HepG2 (cell line): ENCODE data around the gene ANKK1. TPM values are rescaled to one million over a fixed set of nuclear protein-coding genes. Genes with fewer than 3 reads are reported as not detected.

Source experiments
- ATAC-seq: fragments of 200-7000 bp; cut with Tn5 transposase; 3 replicates; pipeline ENCODE4 v1.9.1; 2020; ENCODE audit warnings: mild to moderate bottlenecking, moderate library complexity
- BruUV-seq: library from RNA; stranded (reverse); fragments of 400-500 nt; replicated peaks from 2 replicates; lab custom pipeline; 2021; lab: Mats Ljungman, UMichigan
- CTCF ChIA-PET: fragments of 300-600 bp; formaldehyde crosslinking; extraction: SDS; loops from one replicate; lab custom pipeline; 2021; ENCODE audit warnings: low total read pairs, inconsistent platforms, low intra/inter-chr PET ratio; lab: Yijun Ruan, JAX
- POLR2A ChIA-PET: fragments of 350-600 bp; sonication (Branson Sonifier 250); formaldehyde crosslinking; loops from one replicate; lab custom pipeline; 2020; ENCODE audit warnings: antibody characterized with exemption, inconsistent platforms; lab: Yijun Ruan, JAX
- DNase-seq: peaks from one replicate; pipeline ENCODE4 v3.0.0-alpha.2; 2015; ENCODE audit warnings: low spot score
- FAIRE-seq: peaks from 3 replicates; lab custom pipeline; 2011; peaks lifted over from hg19 to GRCh38; lab: Jason Lieb, UNC
- H2AFZ ChIP-seq: one replicate; pipeline ENCODE4 v1.6.1; 2011; ENCODE audit warnings: low read length, inconsistent platforms
- H3K27ac ChIP-seq: fragments of 300-600 bp; 3 replicates; pipeline ENCODE4 v1.8.0; 2011; ENCODE audit warnings: mixed run types, mild to moderate bottlenecking, mixed read lengths, low read length, inconsistent platforms; ENCODE audit not compliant: insufficient read depth; ENCODE audit errors: extremely low read length
- H3K27me3 ChIP-seq, 2 experiments: fragments of 200-600 bp in 1 of 2; 2 replicates in 1 of 2; 3 replicates in 1 of 2; pipeline versions ENCODE4 v1.6.0 to v1.8.0; 2011; ENCODE audit warnings: low read length in 2 of 2, mild to moderate bottlenecking in 2 of 2, moderate library complexity in 2 of 2, inconsistent platforms in 1 of 2; ENCODE audit not compliant: insufficient read depth in 2 of 2, control insufficient read depth in 1 of 2
- H3K36me3 ChIP-seq, 2 experiments: fragments of 200-600 bp in 1 of 2; replicated peaks in 1 of 2; 2 replicates in 1 of 2; 3 replicates in 1 of 2; pipeline versions ENCODE4 v1.5.1 to v1.8.0; 2011; ENCODE audit warnings: low read length in 2 of 2, inconsistent platforms in 1 of 2; ENCODE audit not compliant: insufficient read depth in 2 of 2, control insufficient read depth in 1 of 2
- H3K4me1 ChIP-seq: 2 replicates; pipeline ENCODE4 v1.5.1; 2012; ENCODE audit warnings: low read length, inconsistent platforms; ENCODE audit not compliant: insufficient read depth
- H3K4me2 ChIP-seq: 2 replicates; pipeline ENCODE4 v1.6.0; 2011; ENCODE audit warnings: low read depth, low read length, inconsistent platforms
- H3K4me3 ChIP-seq, 3 experiments: fragments of 200-600 bp in 1 of 3; sonication (generic), shearing (Covaris generic) in 1 of 3; replicated peaks in 1 of 3; 2 replicates each; pipeline ENCODE4 v1.5.1; 2011 to 2016; ENCODE audit warnings: low read length in 3 of 3, inconsistent platforms in 2 of 3, low read depth in 2 of 3, mild to moderate bottlenecking in 2 of 3, control low read depth in 1 of 3, mixed read lengths in 1 of 3; ENCODE audit not compliant: insufficient read depth in 1 of 3
- H3K79me2 ChIP-seq: one replicate; pipeline ENCODE4 v1.6.1; 2011; ENCODE audit warnings: low read length, inconsistent platforms; ENCODE audit not compliant: insufficient read depth
- H3K9ac ChIP-seq: 2 replicates; pipeline ENCODE4 v1.6.0; 2011; ENCODE audit warnings: mild to moderate bottlenecking, low read depth, low read length, inconsistent platforms; ENCODE audit not compliant: insufficient read depth
- H3K9me3 ChIP-seq: 2 replicates; pipeline ENCODE4 v1.5.1; 2012; ENCODE audit warnings: mild to moderate bottlenecking, low read length
- H4K20me1 ChIP-seq: 2 replicates; pipeline ENCODE4 v1.6.0; 2011; ENCODE audit warnings: inconsistent platforms, mild to moderate bottlenecking, low read length, moderate library complexity; ENCODE audit not compliant: insufficient read depth
- ATF6 ChIP-seq: sonication (generic); formaldehyde crosslinking; conservative IDR thresholded peaks from 2 replicates; pipeline ENCODE4 v1.4.0; 2020; ENCODE audit warnings: missing genetic modification reagents
- CEBPB ChIP-seq: IDR thresholded peaks from 2 replicates; pipeline ENCODE4 v1.6.1; 2011; ENCODE audit warnings: low read depth, low read length, improper control_type of control experiment, borderline replicate concordance
- HMG20A ChIP-seq: IDR thresholded peaks from 2 replicates; pipeline ENCODE4 v1.6.1; 2016; ENCODE audit warnings: borderline replicate concordance
- MIER2 ChIP-seq: IDR thresholded peaks from 2 replicates; pipeline ENCODE4 v1.6.1; 2016; ENCODE audit warnings: missing biosample characterization, missing genetic modification reagents
- NKX3-1 ChIP-seq: sonication (generic); formaldehyde crosslinking; IDR thresholded peaks from 2 replicates; pipeline ENCODE4 v1.5.0; 2020; ENCODE audit warnings: missing genetic modification reagents
- NR3C1 ChIP-seq: sonication (generic); formaldehyde crosslinking; IDR thresholded peaks from 2 replicates; pipeline ENCODE4 v1.4.0; 2020; ENCODE audit warnings: missing genetic modification reagents
- RFX1 ChIP-seq: fragments of 450-650 bp; IDR thresholded peaks from 2 replicates; pipeline ENCODE4 v1.6.1; 2017
- RFXAP ChIP-seq: sonication (generic); formaldehyde crosslinking; IDR thresholded peaks from 2 replicates; pipeline ENCODE4 v1.4.0; 2020; ENCODE audit warnings: missing genetic modification reagents, borderline replicate concordance
- SNRNP70 ChIP-seq: fragments of 200-400 bp; formaldehyde crosslinking; IDR thresholded peaks from 2 replicates; pipeline ENCODE4 v1.6.1; 2017; ENCODE audit warnings: mild to moderate bottlenecking, low read depth, low read length, moderate library complexity
- STAT5B ChIP-seq: sonication (generic); formaldehyde crosslinking; IDR thresholded peaks from 2 replicates; pipeline ENCODE4 v1.4.0; 2020; ENCODE audit warnings: missing genetic modification reagents
- SUZ12 ChIP-seq: fragments of 150-350 bp; IDR thresholded peaks from 2 replicates; pipeline ENCODE4 v1.6.1; 2014; ENCODE audit warnings: low read depth, low read length
- ZBTB2 ChIP-seq: sonication (generic); formaldehyde crosslinking; IDR thresholded peaks from 2 replicates; pipeline ENCODE4 v1.8.0; 2022; ENCODE audit warnings: low read depth, missing genetic modification reagents
- ZNF362 ChIP-seq: sonication (generic); formaldehyde crosslinking; IDR thresholded peaks from 2 replicates; pipeline ENCODE4 v1.4.0; 2020; ENCODE audit warnings: missing genetic modification reagents, mild to moderate bottlenecking, borderline replicate concordance
- ZNF652 ChIP-seq: IDR thresholded peaks from 2 replicates; pipeline ENCODE4 v1.6.1; 2016; ENCODE audit warnings: low read depth, borderline replicate concordance
- WGBS: methylation state at CpG from one replicate; pipeline ENCODE4 v1.1.6; 2017; ENCODE audit warnings: low lambda C conversion rate; 5-methylcytosine and 5-hydroxymethylcytosine counted together
- in situ Hi-C: cut with HindIII; loops from 2 replicates; pipeline ENCODE4 v1.10.0; 2017; ENCODE audit warnings: low pct_unique_long_range_greater_than_20kb; ENCODE audit not compliant: extremely low pct_ligation_motif_present
- intact Hi-C: fragments of 100-400 bp; cut with micrococcal nuclease; formaldehyde crosslinking; loops from one replicate; pipeline ENCODE4 v1.10.0; 2022; ENCODE audit not compliant: unreplicated experiment
- polyA plus RNA-seq, 8 experiments: library from polyadenylated mRNA; depleted of rRNA in 3 of 8; stranded (reverse) in 7 of 8; unstranded in 1 of 8; fragments of >200 nt; fragmentation: Illumina TruSeq in 4 of 8; extraction: Trizol in 4 of 8; gene quantifications; 2 replicates each; pipeline versions ENCODE4 v1.2.1 to v1.2.3, GENCODE V29; 2011 to 2016; ENCODE audit warnings: low read depth in 4 of 8, missing spikeins in 1 of 8, mixed read lengths in 1 of 8; ENCODE audit not compliant: insufficient read depth in 1 of 8
- total RNA-seq, 5 experiments: library from RNA; depleted of rRNA; stranded (reverse); fragments of >200 nt; fragmentation: Illumina TruSeq; extraction: Trizol; gene quantifications; 2 replicates each; pipeline ENCODE4 v1.2.3, GENCODE V29; 2016; ENCODE audit warnings: low read depth in 1 of 5

ANKK1 gene
- total and polyA plus RNA-seq, 2 of the 13 experiments (the other 11 are each of a cell fraction or from before 2014, with no cell fraction given), result 0.04 to 0.22 TPM

GRCh38 chr11:113392236-113392921 is 4.8 kb downstream of the ANKK1 start:
- DNase-seq, result no peak
- H3K4me3 ChIP-seq, result no peak overlapping the region
- in situ Hi-C loops, result no loop called here
- no peak overlapping the region for H3K4me2 ChIP-seq
- CTCF ChIA-PET, result no interaction called here
- H3K9ac ChIP-seq, result no peak overlapping the region
- intact Hi-C loops, result no loop called here
- no peak for ATAC-seq
- H3K4me1 ChIP-seq, result no peaks in the 10 kb centered on the region
- TF ChIP-seq STAT5B (CRISPR knock-in tag) (no peak), MIER2 (CRISPR knock-in tag) (no peak), CEBPB (peak; percentile 65)
- TF ChIP-seq, all 625 proteins: peak for 1
- Histone ChIP-seq H4K20me1 (no peaks in the 10 kb centered on the region), H3K9me3 (no peaks in the 10 kb centered on the region), H2AFZ (no peak overlapping the region), H3K79me2 (no peaks in the 10 kb centered on the region), H3K27me3 (peaks cover 1 to 10% of the 10 kb centered on the region in 2 experiments; a peak in 4 of 5 replicates), H3K36me3 (no peaks in the 10 kb centered on the region), H3K27ac (no peak overlapping the region)
- 0% methylated on average over 2 of the region's 3 CpGs for WGBS
- FAIRE-seq, result no peak
- POLR2A ChIA-PET, result no interaction called here
- BruUV-seq, result no TSS peak

- H3K4me2 ChIP-seq, result no peak overlapping the region
- H3K4me3 ChIP-seq, result no peak overlapping the region
- peaks cover 1 to 11% of the 10 kb centered on the region in 2 experiments; a peak in 4 of 5 replicates for H3K27me3 ChIP-seq
- no peak overlapping the region for H2AFZ ChIP-seq
- no peaks in the 10 kb centered on the region for H3K79me2 ChIP-seq
- no peak overlapping the region for H3K27ac ChIP-seq
- intact Hi-C loops (no loop called here), in situ Hi-C loops (no loop called here)
- H4K20me1 ChIP-seq, result no peaks in the 10 kb centered on the region
- POLR2A ChIA-PET, result no interaction called here
- H3K9ac ChIP-seq, result no peak overlapping the region
- ATAC-seq, result no peak
- CTCF ChIA-PET, result no interaction called here
- H3K9me3 ChIP-seq, result no peaks in the 10 kb centered on the region
- BruUV-seq, result no TSS peak
- no peaks in the 10 kb centered on the region for H3K36me3 ChIP-seq
- FAIRE-seq, result no peak
- 15% methylated on average over 8 of the region's 8 CpGs for WGBS
- DNase-seq, result no peak
- H3K4me1 ChIP-seq, result no peaks in the 10 kb centered on the region
- no peak for TF ChIP-seq HMG20A (CRISPR knock-in tag)
- no peak for TF ChIP-seq ZNF652 (CRISPR knock-in tag)
- no peak for TF ChIP-seq NKX3-1 (CRISPR knock-in tag)
- TF ChIP-seq RFXAP (CRISPR knock-in tag), result no peak
- TF ChIP-seq ZBTB2, result no peak
- TF ChIP-seq SNRNP70, result no peak
- TF ChIP-seq ZNF362, result no peak
- no peak for TF ChIP-seq NR3C1 (CRISPR knock-in tag)
- no peak for TF ChIP-seq RFX1
- TF ChIP-seq SUZ12, result no peak
- TF ChIP-seq ATF6 (CRISPR knock-in tag), result no peak
These were observed 6.0 kb downstream of the ANKK1 start for GRCh38 chr11:113393501-113393985.
